Measurements from ENCODE around the gene RANBP2.
"Not testable (repeated sequence)": the region's sequence is repeated elsewhere in the genome, so short reads cannot be mapped to it uniquely, and the experiment has no call there.

RANBP2 gene

GRCh38 chr2:108719149-108720044, at the start of gene RANBP2:
Gene RANBP2 (plus strand): TSS chr2:108719482. CDS start chr2:108719607, 125 bp downstream.
- DNase-seq = peak; percentile 87 to 92

- not testable (repeated sequence) for DNase-seq
Measured at GRCh38 chr2:108670282-108670681, 49.0 kb upstream of the RANBP2 start.

GRCh38 chr2:108672200-108672805, 47.0 kb upstream of the RANBP2 start:
- not testable (repeated sequence) for DNase-seq

DNA sequence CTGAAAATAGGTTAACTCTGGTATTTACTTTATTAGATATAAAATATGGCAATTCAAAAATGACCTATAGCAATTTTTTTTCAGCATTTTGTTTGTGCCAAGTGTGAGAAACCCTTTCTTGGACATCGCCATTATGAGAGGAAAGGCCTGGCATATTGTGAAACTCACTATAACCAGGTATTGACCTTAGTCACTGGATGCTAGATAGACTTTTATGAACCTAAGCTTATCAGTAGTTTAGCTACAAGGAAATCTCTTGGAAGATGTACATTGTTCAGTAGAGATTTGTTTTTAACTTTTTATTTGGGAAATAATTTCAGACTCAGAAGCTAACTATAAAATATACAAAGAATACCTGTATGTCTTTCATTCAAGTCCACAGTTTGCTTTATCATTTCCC, 42.8 kb upstream of the RANBP2 start:
- not testable (repeated sequence) for DNase-seq

DNA sequence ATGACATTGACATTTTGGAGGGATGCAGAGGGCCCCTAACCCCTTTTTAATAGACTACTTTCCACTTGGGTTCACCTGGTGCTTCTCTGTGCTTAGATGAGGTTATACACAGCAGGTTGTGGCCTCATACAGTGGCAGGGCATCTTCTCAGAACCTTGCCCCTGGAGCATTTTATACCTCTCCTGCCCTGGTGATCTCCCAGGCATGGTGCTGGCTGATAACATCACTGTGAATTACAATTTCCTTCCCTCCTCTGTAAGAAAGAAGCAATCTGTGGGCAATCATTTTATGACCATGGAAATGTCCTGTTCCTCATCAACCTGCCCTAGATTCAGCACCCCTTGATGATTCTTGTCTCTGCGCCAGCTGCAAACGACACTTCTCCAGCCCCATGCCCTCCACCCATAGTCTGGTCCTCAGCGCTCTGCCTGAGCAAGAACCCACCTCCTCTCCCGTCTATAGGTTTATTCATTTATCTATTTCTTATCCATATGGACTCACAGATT, 42.0 kb upstream of the RANBP2 start:
- DNase-seq = not testable (repeated sequence)

- not testable (repeated sequence) for DNase-seq
Measured at GRCh38 chr2:108678198-108678651, 41.1 kb upstream of the RANBP2 start.

DNA sequence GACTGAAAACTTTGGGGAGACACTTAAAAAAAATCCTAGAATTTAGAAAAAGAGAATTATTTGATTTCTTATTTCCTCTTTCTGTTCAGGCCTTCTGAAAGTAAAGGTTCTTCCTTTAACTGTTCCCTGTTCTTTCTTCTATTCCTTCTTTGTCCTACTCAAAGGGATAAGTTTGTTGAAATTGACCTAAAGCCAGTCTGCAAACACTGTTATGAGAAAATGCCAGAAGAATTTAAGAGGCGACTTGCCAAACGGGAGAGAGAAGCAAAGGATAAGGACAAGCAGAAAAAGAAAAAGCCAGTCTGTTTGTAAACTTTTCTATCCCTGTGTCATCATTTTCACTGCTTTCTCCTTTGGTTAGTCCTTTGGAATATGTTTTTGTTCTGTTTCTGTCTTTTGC, 38.5 kb upstream of the RANBP2 start:
- DNase-seq = not testable (repeated sequence)

DNA sequence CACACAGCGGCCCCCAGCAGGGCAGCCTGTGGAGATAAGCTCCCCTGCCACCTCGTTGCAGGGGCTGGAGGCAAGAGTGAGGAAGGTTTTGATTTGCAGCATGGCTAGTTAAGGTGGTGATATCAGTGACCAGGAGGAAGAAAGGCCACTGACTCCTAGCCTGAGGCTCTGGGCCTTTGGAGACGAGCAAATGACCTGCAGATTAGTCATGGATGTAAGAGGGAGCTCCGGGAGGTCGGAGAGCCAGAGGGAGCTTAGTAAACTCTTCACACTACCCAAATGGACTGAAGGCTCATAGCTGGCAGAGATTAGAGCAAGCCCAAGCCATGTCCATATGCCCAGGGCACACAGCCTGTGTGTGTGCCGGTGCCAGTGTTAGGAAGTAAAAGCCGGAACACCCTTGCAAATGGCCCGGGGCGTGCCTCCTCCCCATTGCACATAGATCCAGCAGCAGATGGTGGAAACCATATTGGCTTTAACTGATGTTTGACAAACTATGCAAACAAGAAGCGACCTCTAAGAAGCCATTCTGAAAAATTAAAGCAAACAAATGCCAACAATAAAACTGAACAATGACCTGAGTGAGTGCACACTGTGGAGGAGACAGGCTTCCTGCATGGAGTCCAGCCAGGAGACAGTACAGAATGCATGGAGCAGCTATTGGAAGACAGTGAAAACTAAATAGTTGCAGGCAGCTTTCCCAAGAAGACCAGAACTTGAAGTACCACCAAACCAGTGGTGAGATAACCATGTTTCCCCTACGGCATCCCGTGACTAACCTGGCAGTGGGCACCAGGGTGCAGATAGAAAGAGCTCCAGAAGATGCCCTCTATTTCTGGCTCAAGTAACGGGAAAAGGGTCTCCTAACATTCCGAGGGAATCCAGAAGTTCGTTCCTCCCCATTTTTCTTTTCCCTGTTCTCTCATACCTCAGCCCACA, 30.2 kb upstream of the RANBP2 start:
- DNase-seq = not testable (repeated sequence)

DNA sequence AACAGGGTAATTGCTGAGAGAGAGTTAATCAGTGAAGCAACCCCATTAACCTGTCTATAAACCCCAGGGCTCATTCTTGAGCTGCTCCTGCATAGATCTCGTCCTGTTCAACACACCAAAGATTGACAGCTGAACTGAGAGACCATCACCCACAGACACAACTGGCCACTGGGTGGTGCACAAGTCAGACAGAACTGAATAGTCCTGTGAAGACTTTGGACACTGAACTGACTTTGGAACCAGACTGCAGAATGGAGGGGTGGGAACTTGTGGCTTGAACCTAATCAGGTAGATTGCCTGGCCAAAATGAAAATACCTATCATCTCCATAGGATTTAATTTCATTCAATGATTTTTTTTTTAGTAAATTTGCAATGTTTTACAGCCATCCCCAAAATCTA, 29.3 kb upstream of the RANBP2 start:
- DNase-seq = not testable (repeated sequence)

DNA sequence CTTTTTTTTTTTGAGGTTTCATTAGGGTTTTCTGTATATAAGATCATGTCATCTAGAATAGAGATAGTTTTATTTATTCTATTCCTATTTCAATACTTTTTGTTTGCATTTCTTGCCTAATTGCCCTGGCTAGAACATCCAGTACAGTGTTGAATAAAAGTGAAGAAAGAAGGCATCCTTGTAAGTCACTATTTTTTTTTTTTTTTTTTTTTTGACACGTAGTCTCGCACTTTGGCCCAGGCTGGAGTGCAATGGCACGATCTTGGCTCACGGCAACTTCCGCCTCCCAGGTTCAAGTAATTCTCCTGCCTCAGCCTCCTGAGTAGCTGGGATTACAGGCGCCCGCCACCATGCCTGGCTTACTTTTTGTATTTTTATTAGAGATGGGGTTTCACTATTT, 27.8 kb upstream of the RANBP2 start:
- no peak for DNase-seq

DNA sequence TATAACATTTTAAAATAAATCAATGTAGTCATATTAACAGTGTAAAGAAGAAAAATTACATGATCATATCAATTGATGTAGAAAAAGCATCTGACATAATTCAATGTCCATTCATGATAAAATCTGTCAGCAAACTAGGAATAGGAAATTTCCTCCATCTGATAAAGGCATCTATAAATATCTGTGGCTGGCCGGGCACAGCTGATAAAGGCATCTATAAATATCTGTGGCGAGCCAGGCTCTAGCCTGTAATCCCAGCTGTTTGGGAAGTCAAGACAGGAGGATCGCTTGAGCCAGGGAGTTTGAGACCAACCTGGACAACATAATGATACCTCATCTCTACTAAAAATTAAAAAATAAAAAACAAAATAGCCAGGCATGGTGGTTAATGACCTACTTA, 18.1 kb upstream of the RANBP2 start:
- DNase-seq = no peak

GRCh38 chr2:108701806-108702205, 17.5 kb upstream of the RANBP2 start:
- no peak for DNase-seq

- DNase-seq = no peak
Measured at GRCh38 chr2:108704871-108705270, 14.4 kb upstream of the RANBP2 start.

DNA sequence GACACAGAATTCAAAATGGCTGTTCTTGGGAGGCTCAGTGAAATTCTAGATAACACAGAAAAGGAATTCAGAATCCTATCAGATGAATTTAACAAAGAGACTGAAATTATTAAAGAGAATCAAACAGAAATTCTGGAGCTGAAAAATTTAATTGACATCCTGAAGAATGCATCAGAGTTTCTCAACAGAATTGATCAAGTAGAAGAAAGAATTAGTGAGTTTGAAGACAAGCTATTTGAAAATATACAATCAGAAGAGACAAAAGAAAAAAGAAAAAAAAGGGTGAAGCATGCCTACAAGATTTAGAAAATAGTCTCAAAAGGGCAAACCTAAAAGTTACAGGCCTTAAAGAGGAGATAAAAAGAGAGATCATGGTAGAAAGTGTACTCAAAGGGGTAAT, 12.0 kb upstream of the RANBP2 start:
- no peak for DNase-seq

DNA sequence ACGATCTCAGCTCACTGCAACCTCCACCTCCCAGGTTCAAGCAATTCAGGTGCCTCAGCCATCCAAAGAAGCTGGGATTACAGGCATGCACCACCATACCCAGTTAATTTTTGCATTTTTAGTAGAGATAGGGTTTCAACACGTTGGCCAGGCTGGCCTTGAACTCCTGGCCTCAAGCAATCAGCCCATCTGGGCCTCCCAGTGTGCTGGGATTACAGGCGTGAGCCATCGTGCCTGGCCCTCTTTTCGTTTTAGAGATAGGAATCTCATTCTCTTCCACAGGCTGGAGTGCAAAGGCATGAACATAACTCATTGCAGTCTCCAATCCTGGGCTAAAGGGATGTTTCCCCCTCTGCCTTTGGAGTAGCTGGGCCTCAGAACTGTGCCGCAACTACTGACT, 2.3 kb upstream of the RANBP2 start:
- DNase-seq = not testable (repeated sequence)

DNA sequence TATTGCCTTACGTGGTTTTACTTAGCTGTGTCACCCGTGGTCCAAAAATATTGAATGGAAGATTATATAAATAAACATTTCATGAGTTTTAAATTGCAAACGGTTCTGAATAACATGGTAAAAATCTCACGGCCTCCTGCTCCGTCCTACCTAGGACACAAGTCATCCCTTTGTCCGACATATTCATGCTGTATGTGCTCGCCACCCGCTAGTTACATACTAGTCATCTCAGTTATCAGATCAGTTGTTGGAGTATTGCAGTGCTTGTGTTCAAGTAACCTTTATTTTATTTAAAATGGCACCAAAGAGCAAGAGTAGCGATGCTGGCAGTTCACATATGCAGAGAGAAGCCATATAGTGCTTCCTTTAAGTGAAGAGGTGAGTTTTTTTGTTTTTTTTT, 6.8 kb downstream of the RANBP2 start:
- not testable (repeated sequence) for DNase-seq

DNA sequence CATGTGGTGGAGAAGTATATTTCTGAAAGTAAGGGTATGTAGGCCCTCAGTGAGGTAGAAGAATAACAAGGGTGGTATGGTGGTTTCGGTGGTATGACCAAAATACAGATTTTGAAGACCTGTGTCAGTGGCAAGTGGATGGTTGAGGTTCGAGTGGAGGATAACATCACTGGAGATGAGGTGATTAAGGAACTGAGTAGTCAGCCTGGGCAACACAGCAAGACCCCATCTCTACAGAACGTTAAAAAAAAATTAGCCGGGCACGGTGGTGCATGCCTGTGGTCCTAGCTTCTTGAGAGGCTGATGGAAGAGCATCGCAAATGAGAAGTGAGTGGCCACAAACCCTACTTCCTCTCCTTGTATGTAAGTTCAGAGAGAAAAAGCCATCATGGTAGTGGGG, 15.4 kb downstream of the RANBP2 start:
- not testable (repeated sequence) for DNase-seq

- DNase-seq = not testable (repeated sequence)
Measured at GRCh38 chr2:108757973-108758372, 38.7 kb downstream of the RANBP2 start.

DNA sequence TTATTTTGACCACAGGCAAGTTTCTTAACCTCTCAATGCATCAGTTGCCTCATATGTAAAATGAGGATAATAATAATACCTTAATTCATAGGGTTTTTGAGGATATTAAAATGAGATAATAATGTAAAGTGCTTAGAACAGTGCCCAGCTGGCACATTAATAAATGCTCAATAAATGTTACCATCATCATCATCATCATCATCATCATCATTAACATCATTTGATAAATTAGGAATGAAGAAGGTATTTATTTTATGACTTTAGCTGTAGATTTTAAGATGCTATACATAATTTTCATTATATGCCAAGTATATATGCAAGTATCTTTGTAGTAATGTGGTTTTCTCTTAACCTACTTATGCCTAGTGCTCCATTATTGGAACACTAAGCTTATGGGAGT, 43.3 kb downstream of the RANBP2 start:
- not testable (repeated sequence) for DNase-seq

DNA sequence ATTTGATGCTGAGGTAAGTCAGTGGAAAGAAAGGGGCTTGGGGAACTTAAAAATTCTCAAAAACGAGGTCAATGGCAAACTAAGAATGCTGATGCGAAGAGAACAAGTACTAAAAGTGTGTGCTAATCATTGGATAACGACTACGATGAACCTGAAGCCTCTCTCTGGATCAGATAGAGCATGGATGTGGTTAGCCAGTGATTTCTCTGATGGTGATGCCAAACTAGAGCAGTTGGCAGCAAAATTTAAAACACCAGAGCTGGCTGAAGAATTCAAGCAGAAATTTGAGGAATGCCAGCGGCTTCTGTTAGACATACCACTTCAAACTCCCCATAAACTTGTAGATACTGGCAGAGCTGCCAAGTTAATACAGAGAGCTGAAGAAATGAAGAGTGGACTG, 47.4 kb downstream of the RANBP2 start:
- not testable (repeated sequence) for DNase-seq

DNA sequence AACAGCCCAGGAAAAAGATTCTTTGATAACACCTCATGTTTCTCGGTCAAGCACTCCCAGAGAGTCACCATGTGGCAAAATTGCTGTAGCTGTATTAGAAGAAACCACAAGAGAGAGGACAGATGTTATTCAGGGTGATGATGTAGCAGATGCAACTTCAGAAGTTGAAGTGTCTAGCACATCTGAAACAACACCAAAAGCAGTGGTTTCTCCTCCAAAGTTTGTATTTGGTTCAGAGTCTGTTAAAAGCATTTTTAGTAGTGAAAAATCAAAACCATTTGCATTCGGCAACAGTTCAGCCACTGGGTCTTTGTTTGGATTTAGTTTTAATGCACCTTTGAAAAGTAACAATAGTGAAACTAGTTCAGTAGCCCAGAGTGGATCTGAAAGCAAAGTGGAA, 48.6 kb downstream of the RANBP2 start:
- not testable (repeated sequence) for DNase-seq

- no peak for DNase-seq
Measured at GRCh38 chr2:108776475-108776874, 57.2 kb downstream of the RANBP2 start.

GRCh38 chr2:108778857-108779256, 59.6 kb downstream of the RANBP2 start:
- DNase-seq = no peak
